GM19452 (cell line): ENCODE data around the gene MAGEA10.
"Not testable (repeated sequence)": the region's sequence is repeated elsewhere in the genome, so short reads cannot be mapped to it uniquely, and the experiment has no call there.

ENCODE experiments used
- ATAC-seq: cut with Tn5 transposase; IDR thresholded peaks from one replicate; pipeline ENCODE4 v1.9.1; 2021; ENCODE audit not compliant: unreplicated experiment

The MAGEA10 gene

DNA sequence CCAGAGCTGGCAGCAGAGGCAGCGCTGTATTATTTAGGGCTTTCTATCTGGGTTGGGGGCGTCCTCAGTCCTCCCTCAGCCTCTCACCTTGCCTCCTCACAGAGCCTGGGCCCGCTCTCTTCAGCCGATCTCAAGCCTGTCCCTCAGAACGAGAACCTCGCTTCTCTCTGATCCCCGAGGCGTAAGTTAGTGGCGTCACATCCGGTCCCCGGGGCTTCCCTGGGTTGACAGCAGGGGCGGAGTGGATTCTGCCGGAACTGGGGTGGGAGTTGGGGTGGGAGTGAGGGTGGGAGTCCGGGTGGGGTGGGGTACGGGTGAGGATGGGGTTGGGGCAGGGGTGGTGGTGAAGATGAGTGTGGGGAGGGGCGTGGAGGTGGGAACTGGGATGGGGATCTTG lies at the start of gene MAGEA10:
TSS of gene MAGEA10 (minus strand) at position 190 of the 397 bp plus-strand sequence. CDS start 2,957 bp downstream, outside the sequence.
- ATAC-seq: no peak

DNA sequence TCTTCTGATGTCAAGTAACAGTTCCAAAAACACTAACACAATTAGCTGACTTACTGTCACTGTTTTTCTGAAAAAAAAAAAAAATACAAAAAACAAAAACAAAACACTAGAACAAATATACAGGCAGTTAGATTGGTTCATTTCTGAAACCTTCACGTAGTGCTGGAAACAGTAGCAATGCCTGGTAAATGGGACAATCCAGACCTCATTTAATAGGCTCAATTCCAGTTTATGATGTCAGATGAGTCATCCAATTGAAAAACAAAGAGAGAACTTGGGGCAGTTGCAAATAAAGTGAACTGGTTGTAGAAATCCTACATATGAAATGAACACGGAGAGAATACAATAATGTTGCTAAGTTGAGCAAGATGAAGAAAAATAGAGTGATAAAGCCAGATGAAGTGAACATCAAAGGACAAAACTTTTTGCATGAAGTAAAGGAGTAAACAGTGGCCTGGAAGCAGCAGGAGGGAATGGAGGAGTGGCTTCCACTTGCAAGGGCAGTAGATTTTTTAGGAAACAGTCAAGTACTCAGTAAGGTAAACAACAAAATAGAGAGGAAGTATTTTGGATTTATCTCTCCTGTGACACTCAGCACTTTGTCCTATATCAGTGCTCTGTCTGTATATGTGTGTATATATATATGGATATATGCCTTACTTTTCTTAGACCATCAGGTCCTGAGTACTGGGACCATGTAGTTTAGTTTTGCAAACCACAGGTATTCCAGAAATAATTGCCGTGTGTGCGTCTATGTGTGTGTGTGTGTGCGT lies 39.3 kb upstream of the MAGEA10 start:
- ATAC-seq: no peak

DNA sequence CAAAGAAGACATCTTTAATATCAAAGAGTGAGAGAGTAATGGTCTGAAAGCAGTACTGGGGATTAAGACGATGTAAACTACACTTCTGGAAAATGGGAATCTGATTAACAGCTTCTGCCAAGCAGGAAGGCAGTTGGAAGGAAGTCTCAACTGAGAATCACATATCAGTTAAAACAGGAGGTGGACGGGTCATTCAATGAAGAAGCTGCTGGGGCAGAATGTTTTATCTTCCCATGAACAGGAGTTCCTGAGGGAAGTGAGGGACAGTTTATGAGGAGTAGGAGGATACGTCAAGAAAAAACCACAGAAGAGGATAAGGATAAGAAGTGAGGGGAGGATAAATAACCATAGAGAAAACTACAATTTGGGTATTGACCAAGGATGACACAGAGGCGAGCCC lies 38.7 kb upstream of the MAGEA10 start:
- ATAC-seq: no peak

DNA sequence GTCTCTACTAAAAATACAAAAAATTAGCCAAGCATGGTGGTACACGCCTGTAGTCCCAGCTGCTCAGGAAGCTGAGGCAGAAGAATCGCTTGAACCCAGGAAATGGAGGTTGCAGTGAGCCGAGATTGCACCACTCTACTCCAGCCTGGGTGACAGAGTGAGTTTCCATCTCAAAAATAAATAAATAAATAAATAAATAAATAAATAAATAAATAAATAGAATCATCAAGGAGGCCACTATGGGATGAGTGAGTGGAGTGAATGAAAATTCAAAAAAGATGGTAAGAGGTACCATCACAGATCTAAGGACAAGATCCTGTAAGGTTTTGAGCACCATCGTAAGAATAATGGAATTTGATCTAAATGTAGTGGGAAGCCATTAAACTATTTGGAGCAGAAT lies 37.5 kb upstream of the MAGEA10 start:
- not testable (repeated sequence) for ATAC-seq

DNA sequence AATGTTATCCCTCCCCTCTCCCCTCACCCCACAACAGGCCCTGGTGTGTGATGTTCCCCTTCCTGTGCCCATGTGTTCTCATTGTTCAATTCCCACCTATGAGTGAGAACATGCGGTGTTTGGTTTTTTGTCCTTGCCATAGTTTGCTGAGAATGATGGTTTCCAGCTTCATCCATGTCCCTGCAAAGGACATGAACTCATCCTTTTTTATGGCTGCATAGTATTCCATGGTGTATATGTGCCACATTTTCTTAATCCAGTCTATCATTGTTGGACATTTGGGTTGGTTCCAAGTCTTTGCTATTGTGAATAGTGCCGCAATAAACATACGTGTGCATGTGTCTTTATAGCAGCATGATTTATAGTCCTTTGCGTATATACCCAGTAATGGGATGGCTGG lies 35.5 kb upstream of the MAGEA10 start:
- ATAC-seq: not testable (repeated sequence)

DNA sequence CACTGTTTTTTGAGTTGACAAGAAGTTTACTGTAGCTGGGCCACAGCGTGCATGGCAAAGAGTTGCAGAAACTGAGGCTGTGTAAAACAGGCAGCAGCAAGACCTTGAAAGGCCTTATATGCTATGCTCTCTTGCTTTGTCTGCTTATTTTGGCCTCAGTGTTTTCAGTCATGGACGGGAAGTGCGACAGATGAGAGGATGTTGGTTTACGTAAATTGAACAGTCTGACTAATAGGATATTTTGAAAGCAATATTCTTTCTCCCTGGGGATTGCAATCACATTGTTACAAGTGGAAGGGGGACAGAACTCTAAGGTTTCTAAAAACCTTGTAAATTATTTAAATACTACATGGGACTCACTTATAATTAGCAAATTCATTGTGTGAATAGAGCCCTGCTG lies 32.2 kb upstream of the MAGEA10 start:
- no peak for ATAC-seq

DNA sequence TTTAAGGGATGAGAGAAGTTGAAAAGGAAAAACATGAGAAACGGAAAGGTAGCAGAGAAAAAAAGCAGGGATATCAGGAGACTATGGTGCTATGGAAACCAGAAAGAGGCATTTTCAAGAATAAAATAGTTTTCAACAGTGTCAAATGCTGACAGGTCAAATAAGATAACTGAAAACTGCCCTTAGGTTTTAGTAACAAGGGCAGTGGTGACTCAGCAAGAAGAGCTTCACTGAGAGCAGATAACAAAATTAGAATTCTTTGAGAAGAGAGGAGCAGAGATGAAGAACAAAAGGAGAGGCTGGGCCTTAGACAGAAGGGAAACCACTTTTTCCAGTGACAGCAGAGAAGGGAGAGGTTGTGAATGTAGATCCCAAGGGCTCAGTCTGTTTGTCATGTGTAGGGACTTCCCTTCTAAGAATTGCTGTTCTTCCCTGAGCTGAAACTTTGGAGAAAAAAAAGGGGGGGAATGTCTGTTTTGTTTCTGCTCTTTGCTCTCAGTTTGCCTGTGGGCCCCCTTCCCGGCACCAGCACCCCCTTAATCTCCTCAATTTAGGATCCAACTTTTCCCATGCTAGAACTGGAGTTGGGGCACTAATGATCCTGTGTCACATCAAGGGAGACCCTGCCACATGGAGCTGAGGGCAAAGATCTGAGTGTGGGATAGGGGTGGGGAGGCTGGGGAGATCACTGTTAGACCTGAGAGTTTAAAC lies 26.8 kb upstream of the MAGEA10 start:
- no peak for ATAC-seq

DNA sequence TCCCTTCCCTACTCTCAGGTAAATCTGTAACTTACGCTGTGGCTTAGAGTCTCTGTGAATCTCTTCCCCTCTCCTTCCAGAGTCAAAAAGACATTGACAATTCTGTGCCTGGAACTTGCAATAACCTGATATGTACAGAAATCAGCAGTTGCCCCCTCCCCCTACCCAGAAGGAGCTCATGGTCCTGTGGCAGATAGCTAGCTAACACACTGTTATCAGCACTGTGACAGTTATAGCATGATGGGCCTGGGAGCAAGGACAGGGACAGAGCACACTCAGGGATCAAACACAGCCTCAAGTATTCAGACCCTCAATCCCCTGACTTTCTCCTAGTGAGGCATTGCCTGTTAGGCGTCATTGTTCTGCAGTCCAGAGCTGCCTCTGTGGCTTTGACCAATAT lies 18.7 kb upstream of the MAGEA10 start:
- no peak for ATAC-seq

DNA sequence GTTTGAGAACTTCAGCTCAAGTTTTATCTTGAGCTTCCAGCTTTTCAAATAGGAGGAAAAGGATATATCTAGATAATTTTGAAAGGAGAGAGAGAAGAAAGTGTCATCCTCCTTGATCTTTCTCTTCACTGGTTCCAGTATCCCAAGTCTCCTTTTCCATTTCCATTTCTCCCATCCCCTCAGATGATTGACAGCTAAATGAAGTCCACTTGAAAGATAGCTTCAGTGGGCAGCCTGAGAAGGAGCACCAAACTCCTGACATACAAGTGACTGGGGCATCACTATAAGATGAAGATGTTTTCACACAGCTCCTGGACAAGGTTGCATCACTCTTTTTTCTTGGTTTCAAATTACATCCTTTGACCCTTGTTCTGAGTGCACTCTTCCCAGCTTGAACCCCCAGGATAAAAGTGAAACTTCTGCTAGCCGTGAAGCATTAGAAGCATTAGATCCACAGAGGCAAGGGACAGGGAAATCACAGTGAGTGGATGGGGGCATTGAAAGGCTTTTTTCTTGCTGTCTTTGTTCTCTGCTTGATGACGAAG lies 17.5 kb upstream of the MAGEA10 start:
- ATAC-seq: no peak

DNA sequence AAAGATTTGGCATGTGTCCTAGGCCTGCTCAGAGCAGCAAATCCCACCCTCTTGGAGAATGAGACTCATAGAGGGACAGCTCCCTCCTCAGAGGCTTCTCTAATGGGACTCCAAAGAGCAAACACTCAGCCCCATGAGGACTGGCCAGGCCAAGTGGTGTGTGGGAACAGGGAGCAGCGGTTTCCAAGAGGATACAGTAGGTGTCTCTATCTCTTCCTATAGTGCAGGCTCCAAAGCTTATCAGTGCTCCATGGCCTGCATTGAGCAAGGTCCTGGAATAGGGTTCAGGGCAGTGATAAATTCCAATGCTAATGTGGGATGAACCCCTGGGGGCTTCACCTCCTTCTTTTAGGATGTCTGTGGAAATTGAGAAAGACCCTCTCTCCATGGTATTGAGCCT lies 15.7 kb upstream of the MAGEA10 start:
- ATAC-seq: no peak

DNA sequence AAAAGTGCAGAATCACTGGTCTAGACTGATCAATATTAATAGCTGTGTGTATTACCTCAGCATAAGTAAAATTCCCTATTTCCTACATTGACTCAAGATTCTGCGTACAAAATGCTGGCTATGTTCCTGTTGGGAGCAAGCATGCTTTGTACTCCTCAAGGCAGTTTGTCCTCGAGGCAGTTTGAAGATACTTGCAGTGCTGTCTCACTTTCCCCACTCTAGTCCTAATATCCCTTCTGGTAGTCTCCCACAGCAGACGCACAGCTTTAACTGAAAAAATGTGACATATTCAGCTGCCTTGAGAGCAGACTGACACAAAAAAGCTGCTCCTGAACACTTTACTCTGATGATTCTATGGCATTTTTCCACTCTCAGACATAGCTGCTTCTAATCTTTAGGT lies 12.9 kb upstream of the MAGEA10 start:
- ATAC-seq: no peak

DNA sequence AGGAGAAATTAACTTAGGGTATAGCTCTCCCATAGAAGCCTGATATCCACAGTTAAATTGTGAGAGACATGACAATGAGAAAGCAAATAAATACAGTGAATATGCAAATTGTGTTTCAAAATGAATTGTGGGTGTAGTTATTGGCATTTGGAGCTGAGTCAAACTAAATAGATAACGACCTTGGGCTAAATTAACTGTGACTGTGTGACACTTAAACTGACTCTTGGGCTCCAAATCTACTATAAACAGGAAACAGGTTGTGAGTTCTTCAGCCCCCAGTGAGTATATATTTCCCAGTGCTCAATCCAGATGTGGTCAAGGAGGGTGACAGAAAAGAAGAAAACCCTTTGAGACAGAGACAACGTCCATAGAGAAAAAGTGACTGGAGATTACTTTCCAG lies 11.3 kb upstream of the MAGEA10 start:
- no peak for ATAC-seq

DNA sequence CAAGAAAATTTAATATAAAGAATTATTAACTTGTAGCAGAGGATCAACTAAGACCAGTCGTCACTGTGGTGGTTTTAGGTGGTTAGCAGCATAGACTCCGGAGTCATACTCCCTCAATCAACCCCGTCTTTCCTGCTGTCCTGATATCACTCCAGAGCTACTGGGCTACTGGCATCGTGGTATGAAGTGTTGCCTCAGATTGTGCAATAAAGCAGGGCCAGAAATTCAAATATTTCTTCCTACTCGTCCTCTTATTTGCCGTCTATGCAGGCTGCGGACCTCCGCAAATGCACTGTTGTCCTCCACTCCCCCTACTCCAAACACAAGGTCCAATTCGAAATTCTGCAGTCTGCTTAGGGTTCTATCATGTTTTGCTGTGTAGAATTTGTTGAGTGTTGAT lies 1.2 kb upstream of the MAGEA10 start:
- no peak for ATAC-seq

DNA sequence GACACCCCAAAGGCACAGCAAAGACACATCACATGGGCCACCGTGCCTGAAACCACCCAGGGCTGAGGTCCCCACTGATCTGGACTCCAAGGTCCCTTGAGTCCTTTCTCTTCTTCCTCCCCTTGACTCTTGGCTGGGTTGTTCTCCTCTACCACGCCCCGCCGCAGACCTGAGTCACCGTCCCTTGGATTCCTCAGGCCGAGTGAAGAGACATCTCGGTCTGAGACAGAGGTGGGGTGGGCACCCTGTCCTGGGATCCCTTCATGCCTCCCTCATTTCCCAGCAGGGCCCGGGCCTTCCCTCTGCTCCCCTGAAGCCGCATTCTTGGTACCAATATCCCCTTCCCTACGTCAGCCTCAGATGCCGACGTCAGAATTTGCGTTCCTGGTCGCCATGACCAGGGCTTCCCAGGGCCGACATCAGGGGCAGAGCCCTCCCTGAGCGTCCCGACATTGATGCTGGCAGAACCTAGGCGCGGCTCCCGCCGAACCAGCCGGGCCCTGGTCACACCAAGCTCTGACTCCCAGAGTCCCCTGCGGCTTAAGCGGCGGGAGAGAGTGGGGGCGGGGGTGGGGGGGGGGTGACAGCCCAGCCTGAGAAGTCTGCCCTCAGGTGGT lies 498 bp downstream of the MAGEA10 start:
- ATAC-seq: no peak

DNA sequence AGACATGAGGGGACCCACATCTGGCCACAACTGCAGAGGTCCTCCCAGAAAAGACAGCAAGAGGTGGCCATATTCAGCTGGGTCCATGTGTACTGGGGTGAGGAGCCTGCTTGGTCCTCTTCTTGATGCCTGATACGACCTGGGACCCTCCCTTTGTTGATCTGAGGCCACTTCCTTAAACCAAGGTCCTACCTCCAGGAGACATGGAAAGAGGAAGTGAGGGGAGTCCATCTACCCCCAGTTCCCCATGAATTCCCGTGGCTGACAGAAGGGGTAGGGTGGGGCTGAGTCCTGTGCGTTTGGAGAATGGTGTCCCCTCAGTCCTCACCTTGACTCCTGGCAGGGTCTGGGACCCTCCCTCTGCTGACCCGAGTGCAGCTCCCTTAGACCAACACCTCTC lies 2.1 kb downstream of the MAGEA10 start:
- ATAC-seq: no peak

DNA sequence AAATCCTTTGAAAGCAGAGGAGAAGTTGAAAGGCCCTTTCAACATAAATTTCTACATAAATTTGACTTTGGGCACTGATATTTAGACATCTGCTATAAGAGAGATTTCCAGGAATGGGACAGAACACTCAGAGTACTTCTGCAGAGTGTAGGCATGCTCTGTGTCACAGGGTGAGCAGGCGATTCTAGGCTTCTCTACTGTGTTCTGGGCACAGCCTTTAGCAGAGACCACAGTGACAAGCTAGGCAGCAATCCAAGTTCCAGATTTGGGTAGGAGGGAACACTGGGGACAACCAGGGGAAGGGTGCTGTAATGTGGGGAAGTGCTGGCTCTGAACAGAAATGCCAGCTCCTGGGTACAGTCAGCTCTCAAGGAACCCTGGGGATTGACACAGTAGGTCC lies 6.9 kb downstream of the MAGEA10 start:
- no peak for ATAC-seq

DNA sequence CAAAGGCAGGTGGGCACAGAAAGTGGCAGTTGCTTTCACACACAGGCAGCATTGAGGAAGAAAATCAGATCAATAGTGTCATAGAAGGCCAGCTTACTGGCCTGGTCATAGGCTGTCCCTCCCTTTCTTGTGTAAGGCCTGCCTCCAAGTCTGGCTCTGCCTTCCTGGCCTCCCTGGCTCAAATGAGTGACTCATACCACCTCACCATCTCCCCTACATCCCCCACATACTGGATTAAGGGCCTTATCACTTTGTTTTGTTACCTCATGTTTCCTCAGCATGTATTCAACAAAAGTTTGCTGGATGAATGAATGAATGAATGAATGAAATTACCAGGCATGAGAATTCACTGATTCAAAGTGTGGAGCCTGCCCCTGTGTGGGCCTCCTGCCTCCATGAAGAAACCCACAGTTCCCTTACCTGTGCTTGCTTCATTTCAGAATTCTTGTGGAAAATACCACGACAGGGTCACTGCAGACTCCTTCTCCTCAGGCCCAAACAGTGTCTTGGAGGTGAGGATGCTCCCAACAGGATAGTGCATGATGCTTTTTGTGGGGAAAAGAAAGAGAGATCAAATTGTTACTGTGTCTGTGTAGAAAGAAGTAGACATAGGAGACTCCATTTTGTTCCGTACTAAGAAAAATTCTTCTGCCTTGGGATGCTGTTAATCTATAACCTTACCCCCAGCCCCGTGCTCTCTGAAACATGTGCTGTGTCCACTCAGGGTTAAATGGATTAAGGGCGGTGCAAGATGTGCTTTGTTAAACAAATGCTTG lies 9.1 kb downstream of the MAGEA10 start:
- ATAC-seq: not testable (repeated sequence)

DNA sequence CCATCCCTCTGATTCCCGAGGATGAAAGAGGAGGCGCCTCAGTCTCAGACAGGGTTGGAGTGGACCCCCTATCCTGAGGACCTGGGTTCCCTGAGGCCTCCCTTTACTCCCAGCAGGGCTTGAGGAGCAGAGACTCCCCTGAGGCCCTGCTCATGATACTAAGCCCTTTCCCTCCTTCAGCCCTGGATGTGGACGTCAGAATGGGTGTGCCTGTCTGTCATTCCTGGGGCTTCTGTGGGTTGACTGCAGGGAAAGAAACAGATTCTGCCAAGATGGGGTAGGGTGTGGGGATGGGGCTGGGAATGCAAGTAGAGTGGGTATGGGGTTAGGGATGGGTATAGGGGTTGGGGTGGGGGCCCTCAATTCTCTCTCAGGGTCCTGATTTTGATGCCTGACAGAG lies 21.1 kb downstream of the MAGEA10 start:
- ATAC-seq: no peak

DNA sequence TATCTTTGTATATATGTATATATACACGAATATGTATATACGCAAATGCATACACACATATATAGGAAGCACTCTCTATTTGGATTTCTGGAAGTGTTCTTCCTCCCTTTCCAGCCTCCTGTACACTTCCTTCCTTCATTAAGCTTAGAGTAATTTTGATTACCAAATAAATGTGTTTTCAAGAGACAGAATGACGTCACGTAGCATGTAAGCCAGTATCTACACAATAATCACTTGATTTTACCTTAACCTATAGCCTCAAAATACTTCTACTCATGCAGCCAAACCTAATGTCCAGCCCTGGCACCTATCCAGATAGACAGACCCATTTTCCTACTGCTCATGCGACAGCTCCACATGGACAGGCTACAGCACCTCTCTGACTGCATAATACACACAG lies 29.9 kb downstream of the MAGEA10 start:
- no peak for ATAC-seq

DNA sequence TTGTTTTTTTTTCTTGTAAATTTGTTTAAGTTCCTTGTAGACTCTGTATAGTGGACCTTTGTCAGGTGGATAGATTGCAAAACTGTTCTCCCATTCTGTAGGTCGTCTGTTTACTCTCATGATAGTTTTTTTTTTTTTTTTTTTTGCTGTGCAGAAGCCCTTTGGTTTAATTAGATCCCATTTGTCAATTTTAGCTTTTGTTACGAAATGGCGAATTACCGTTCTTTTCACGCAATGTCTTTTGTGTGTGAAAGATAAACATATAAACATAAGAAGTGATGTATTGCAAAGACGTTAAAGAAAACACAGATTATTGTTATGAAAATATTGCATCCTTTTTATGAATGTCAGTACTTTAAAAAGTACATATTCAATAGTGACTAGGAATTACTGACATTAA lies 34.5 kb downstream of the MAGEA10 start:
- no peak for ATAC-seq

DNA sequence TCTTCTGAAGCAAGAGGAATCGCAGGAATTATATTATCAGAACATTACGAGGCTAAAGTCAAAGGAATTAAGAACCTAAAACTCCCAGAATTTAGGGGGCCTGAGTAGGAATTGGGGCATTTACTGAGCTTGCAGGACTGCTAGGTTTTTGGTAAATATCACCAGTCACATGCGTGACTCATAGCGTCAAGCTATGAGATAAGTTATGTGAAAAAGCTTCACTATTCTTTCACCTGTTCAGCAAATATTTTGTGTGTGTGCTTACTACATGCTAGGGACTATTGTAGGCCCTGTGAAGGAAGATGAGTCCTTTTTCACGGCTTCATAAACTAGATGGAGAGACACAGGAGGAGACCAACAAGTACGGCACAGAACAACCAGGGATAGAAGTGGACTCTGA lies 52.2 kb downstream of the MAGEA10 start:
- no peak for ATAC-seq
